Effector memory CD4-positive, alpha-beta T cell (primary cell): ENCODE measurements around the gene IFIT5.
"Not testable (repeated sequence)": the region's sequence is repeated elsewhere in the genome, so short reads cannot be mapped to it uniquely, and the experiment has no call there.

ENCODE experiments used
- DNase-seq, 3 donors: peaks; one replicate each; pipeline ENCODE4 v3.0.0-alpha.2; 2020
- H3K27ac ChIP-seq: 2 replicates; pipeline ENCODE4 v1.7.0; 2013; ENCODE audit warnings: mild to moderate bottlenecking, low read length, moderate library complexity; ENCODE audit not compliant: insufficient read depth, poor library complexity, severe bottlenecking
- H3K27me3 ChIP-seq: replicated peaks from 2 replicates; pipeline ENCODE4 v1.7.0; 2013; ENCODE audit warnings: mild to moderate bottlenecking, low read length; ENCODE audit not compliant: insufficient read depth, control insufficient read depth, poor library complexity, severe bottlenecking
- H3K36me3 ChIP-seq: 2 replicates; pipeline ENCODE4 v1.7.0; 2013; ENCODE audit warnings: mild to moderate bottlenecking, low read length, moderate library complexity; ENCODE audit not compliant: control insufficient read depth, insufficient read depth
- H3K4me1 ChIP-seq: 2 replicates; pipeline ENCODE4 v1.7.0; 2013; ENCODE audit warnings: low read length, mild to moderate bottlenecking; ENCODE audit not compliant: control insufficient read depth, insufficient read depth, poor library complexity, severe bottlenecking
- H3K4me3 ChIP-seq: 2 replicates; pipeline ENCODE4 v1.7.0; 2013; ENCODE audit warnings: low read length, low read depth, mild to moderate bottlenecking; ENCODE audit not compliant: insufficient read depth, poor library complexity, severe bottlenecking
- H3K9me3 ChIP-seq: 2 replicates; pipeline ENCODE4 v1.7.0; 2013; ENCODE audit warnings: mild to moderate bottlenecking, low read length, moderate library complexity; ENCODE audit not compliant: control insufficient read depth

IFIT5 gene

GRCh38 chr10:89392974-89393373, 21.4 kb upstream of the IFIT5 start:
- peak overlapping the region; percentile 71 for H3K27ac ChIP-seq
- DNase-seq = no peak
- peak overlapping the region; percentile 67 for H3K4me3 ChIP-seq
- no peaks in the 10 kb centered on the region for H3K27me3 ChIP-seq
- H3K4me1 ChIP-seq = peaks cover 11% of the 10 kb centered on the region
- H3K36me3 ChIP-seq = no peaks in the 10 kb centered on the region
- H3K9me3 ChIP-seq = no peaks in the 10 kb centered on the region

DNA sequence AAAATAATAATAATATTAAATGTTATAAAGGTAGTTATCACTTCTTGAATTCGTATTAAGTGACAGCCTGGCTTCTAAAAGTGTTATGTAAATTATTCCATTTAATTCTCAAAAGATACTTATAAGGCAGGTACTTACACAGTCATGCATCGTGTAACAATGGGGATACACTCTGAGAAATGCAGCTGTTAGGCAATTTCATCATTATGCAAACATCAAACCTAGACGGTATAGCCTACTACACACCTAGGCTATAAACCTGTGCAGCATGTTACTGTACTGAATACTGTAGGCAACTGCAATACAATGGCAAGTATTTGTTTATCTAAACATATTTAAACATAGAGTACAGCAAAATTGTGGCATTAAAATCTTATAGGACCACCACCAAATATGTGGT, 20.5 kb upstream of the IFIT5 start:
- no peaks in the 10 kb centered on the region for H3K36me3 ChIP-seq
- peaks cover 11% of the 10 kb centered on the region for H3K4me1 ChIP-seq
- no peak overlapping the region for H3K4me3 ChIP-seq
- no peak overlapping the region for H3K27ac ChIP-seq
- DNase-seq = no peak
- no peaks in the 10 kb centered on the region for H3K27me3 ChIP-seq
- no peaks in the 10 kb centered on the region for H3K9me3 ChIP-seq

DNA sequence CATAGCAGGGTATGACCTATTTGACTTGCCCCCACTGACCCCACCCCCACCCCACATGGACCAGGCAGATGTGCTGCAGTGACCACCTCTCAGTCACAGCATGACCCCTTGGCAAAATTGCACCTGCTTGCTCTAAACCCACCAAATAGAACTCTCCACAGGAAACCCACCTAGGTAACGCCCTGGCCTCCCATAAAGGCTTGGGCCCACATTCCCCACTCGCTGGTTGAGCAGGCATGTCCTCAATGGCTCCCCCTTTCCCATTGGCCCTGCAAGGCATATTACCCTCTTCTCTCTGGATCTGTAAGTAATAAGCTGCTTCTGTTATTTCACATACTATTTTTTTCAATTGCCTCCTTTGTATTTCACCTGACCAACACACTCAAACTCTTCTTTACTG, 19.2 kb upstream of the IFIT5 start:
- H3K9me3 ChIP-seq = no peaks in the 10 kb centered on the region

DNA sequence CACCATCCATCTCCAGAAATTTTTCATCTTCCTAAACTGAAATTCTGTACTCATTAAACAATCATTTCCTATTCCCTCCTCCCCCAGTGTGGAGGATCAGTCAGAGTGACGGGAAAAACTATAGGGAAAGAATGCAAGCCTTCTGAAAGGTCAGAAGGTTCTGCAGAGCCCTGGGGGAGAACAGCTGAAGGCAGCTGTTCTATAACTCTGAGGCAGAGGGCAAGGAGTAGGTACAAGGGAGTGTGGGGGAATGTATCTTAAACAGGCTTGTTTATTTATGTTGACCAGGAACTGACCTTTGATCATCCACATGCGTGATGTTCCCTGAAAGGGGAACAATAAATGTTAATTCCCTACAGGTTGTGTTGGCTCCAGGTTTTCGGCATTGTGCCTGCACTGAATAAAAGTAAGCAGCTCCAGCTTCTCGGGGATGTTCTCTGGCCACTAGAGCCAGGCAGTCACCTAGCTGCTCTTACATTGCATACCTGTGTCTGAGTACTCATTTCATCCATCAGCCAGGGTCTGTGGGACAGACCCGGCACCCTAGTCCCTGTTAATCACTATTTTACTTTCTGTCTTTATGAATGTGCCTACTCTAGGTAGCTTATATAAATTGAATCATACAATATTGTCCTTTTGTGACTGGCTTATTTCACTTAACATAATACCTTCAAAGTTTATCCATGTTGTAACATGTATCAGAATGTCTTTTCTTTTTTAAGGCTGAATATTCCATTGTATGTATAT, 16.2 kb upstream of the IFIT5 start:
- Histone ChIP-seq H3K36me3 (peaks cover 3% of the 10 kb centered on the region), H3K27me3 (no peaks in the 10 kb centered on the region), H3K27ac (no peak overlapping the region), H3K4me3 (no peak overlapping the region), H3K9me3 (no peaks in the 10 kb centered on the region), H3K4me1 (peaks cover 6% of the 10 kb centered on the region)
- no peak for DNase-seq

More for the DNA sequence above, 19.2 kb upstream of the IFIT5 start:
- Histone ChIP-seq H3K27me3 (no peaks in the 10 kb centered on the region), H3K27ac (no peak overlapping the region), H3K4me1 (peaks cover 11% of the 10 kb centered on the region), H3K4me3 (no peak overlapping the region), H3K36me3 (no peaks in the 10 kb centered on the region)
- DNase-seq = no peak

DNA sequence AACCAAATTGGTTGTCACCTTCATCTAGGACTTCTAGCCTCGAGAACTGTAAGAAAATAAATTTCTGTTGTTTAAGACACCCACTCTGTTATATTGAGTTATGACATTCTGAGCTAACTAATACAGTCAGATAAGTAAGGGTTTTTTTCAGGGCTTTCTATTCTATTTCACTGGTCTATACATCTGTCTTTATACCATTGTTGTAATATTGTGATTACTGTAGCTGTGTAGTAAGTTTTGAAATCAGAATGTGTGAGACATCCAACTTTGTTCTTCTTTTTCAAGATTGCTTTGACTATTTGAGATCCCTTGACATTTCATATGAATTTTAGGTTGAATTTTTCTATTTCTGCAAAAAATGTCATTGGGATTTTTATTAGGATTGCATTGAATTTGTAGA, 14.4 kb upstream of the IFIT5 start:
- Histone ChIP-seq H3K27me3 (no peaks in the 10 kb centered on the region), H3K4me1 (no peaks in the 10 kb centered on the region), H3K9me3 (no peaks in the 10 kb centered on the region), H3K4me3 (no peak overlapping the region), H3K27ac (no peak overlapping the region), H3K36me3 (peaks cover 3% of the 10 kb centered on the region)
- no peak for DNase-seq

DNA sequence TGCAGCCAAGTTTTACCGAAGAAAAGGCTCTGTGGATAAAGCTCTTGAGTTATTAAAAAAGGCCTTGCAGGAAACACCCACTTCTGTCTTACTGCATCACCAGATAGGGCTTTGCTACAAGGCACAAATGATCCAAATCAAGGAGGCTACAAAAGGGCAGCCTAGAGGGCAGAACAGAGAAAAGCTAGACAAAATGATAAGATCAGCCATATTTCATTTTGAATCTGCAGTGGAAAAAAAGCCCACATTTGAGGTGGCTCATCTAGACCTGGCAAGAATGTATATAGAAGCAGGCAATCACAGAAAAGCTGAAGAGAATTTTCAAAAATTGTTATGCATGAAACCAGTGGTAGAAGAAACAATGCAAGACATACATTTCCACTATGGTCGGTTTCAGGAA, 11.3 kb upstream of the IFIT5 start:
- Histone ChIP-seq H3K27me3 (no peaks in the 10 kb centered on the region), H3K36me3 (peaks cover 3% of the 10 kb centered on the region), H3K9me3 (no peaks in the 10 kb centered on the region), H3K4me1 (no peaks in the 10 kb centered on the region), H3K27ac (no peak overlapping the region), H3K4me3 (no peak overlapping the region)
- no peak for DNase-seq

DNA sequence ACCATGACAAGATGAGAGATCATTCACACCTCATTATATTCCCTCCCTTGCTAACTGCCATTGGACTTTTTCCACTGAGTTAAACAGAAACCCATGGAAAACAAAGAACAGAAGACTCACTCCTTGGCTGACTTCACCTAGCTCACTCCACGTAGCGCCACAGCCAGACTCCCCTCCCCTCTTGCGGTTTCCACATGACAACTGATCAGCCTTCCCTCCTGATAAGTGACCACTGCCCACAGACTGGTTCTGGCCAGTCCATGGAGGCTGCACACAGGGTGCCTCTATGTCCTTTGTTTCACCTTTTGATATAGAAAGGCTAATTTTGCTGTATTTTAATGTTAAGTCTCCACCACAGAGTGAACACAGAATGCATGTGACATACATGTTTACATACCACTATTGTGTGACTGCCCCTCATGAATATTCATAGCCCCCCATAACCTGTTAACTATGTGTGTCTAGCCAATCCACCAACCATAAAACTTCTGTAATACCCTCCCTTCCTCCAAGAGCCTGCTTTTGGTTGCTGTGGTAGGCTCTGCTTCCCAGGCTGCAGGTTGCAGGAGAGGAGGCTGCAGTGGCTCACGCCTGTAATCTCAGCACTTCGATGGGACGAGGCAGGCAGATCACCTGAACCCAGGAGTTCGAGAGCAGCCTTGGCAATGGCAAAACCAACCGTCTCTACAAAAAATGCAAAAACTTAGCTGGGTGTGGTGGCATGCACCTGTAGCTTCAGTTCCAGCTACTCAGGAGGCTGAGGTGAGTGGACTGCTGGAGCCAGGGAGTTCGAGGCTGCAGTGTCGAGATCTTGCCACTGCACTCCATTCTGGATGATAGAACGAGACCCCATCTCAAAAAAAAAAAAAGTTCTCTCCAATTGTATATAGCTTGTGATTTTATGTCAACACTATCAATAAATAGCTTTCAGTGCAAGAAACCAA, 10.0 kb upstream of the IFIT5 start:
- H3K4me1 ChIP-seq = no peaks in the 10 kb centered on the region
- DNase-seq = no peak
- no peak overlapping the region for H3K27ac ChIP-seq
- peaks cover 3% of the 10 kb centered on the region for H3K36me3 ChIP-seq
- H3K9me3 ChIP-seq = no peaks in the 10 kb centered on the region
- no peak overlapping the region for H3K4me3 ChIP-seq
- H3K27me3 ChIP-seq = no peaks in the 10 kb centered on the region

DNA sequence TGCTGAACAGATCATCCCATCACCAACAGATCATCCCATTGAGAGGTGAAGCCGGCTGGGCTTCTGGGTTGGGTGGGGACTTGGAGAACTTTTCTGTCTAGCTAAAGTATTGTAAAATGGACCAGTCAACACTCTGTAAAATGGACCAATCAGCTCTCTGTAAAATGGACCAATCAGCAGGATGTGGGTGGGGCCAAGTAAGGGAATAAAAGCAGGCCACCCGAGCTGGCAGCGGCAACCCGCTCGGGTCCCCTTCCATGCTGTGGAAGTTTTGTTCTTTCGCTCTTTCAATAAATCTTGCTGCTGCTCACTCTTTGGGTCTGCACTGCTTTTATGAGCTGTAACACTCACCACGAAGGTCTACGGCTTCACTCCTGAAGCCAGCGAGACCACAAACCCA, 8.2 kb upstream of the IFIT5 start:
- not testable (repeated sequence) for H3K4me3 ChIP-seq, DNase-seq, H3K36me3 ChIP-seq, H3K9me3 ChIP-seq, H3K27ac ChIP-seq, H3K4me1 ChIP-seq, H3K27me3 ChIP-seq

DNA sequence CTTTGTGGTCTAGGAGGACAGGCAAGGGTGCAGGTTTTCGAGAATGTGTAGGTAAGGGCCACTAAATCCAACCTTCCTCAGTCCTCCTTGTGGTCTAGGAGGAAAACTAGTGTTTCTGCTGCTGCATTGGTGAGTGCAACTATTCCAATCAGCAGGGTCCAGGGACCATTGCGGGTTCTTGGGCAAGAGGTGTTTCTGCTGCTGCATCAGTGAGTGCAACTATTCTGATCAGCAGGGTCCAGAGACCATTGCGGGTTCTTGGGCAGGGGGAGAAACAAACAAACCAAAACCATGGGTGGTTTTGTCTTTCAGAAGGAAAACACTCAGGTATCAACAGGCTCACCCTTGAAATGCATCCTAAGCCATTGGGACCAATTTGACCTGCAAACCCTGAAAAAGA, 6.6 kb upstream of the IFIT5 start:
- not testable (repeated sequence) for H3K4me3 ChIP-seq, H3K4me1 ChIP-seq, H3K36me3 ChIP-seq, H3K9me3 ChIP-seq, H3K27ac ChIP-seq, DNase-seq, H3K27me3 ChIP-seq

GRCh38 chr10:89409282-89409681, 5.1 kb upstream of the IFIT5 start:
- not testable (repeated sequence) for H3K4me3 ChIP-seq, H3K27me3 ChIP-seq, H3K4me1 ChIP-seq, H3K27ac ChIP-seq, H3K36me3 ChIP-seq, H3K9me3 ChIP-seq, DNase-seq
